MG63 (cell line): ENCODE data around the gene PRKAG2. TPM values are rescaled to one million over a fixed set of nuclear protein-coding genes. Genes with fewer than 3 reads are reported as not detected.

Experiments
- DNase-seq: peaks from one replicate; pipeline ENCODE4 v3.0.0-alpha.2; 2020
- H3K27me3 ChIP-seq: fragments of 250-450 bp; sonication (Bioruptor Pico); 2 replicates; pipeline ENCODE4 v1.5.1; 2020; ENCODE audit warnings: mild to moderate bottlenecking, moderate library complexity
- H3K36me3 ChIP-seq: fragments of 250-450 bp; sonication (Bioruptor Pico); 2 replicates; pipeline ENCODE4 v1.5.1; 2020; ENCODE audit warnings: mild to moderate bottlenecking, moderate library complexity
- H3K4me3 ChIP-seq: fragments of 250-450 bp; sonication (Bioruptor Pico); 2 replicates; pipeline ENCODE4 v1.5.1; 2020; ENCODE audit warnings: mild to moderate bottlenecking, moderate library complexity
- H3K9me3 ChIP-seq: fragments of 250-450 bp; sonication (Bioruptor Pico); 2 replicates; pipeline ENCODE4 v1.5.1; 2020; ENCODE audit warnings: mild to moderate bottlenecking, moderate library complexity
- total RNA-seq: library from RNA; depleted of rRNA; stranded (reverse); fragments of >200 nt; shearing (Covaris generic); gene quantifications from 2 replicates; pipeline ENCODE4 v1.2.3, GENCODE V29; 2014; ENCODE audit warnings: low replicate concordance; rRNA removed

Gene PRKAG2
- total RNA-seq, 1 experiment from 2014 or later: 15.2 TPM

DNA sequence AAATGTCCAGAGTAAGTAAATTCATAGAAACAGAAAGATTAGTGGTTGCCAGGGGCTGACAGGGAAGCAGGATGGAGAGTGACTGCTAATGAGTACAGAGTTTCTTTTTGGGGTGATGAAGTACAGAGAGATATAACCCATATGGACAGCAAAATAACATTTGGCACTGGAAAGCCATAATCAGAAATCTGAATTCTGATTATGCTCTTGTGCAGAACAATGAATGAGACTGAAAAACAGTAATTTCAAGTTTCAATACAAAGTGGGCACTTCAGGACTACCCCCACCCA is 361.7 kb downstream of the PRKAG2 start:
- no peaks in the 10 kb centered on the region for H3K27me3 ChIP-seq
- no peak for DNase-seq
- no peaks in the 10 kb centered on the region; the same call in 1 of the 2 replicates for H3K36me3 ChIP-seq
- H3K4me3 ChIP-seq: no peak overlapping the region
- H3K9me3 ChIP-seq: no peaks in the 10 kb centered on the region

DNA sequence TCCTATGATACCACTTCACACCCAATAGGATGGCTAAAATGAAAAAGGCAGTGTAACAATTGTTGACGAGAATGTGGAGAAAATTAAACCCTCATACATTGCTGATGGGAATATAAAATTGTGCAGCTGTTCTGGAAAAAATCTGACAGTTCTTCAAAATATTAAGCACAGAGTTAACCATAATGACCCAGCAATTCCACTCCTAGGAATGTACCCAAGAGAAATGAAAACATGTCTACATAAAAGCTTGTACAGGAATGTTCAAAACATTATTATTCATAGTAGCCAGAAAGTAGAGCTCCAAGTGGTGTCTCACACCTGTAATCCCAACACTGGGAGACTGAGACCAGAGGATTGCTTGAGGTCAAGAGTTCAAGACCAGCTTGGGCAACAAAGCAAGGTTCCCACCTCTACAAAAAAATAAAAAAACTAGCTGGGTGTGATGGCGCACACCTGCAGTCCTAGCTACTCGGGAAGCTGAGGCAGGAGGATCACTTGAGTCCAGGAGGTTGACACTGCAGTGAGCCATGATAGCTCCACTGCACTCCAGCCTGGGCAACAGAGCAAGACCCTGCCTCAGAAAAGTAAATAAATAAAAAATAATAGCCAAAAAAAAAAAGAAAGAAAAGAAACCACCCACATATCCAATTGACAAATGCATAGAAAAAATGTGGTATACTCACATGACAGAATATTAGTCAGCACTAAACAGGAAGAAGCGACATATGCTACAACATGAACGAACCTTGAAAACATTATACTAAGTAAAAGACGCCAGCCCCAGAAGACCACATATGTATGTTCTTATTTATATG is 362.2 kb downstream of the PRKAG2 start:
- Histone ChIP-seq H3K4me3 (no peak overlapping the region), H3K9me3 (no peaks in the 10 kb centered on the region), H3K27me3 (no peaks in the 10 kb centered on the region), H3K36me3 (no peaks in the 10 kb centered on the region; the same call in 1 of the 2 replicates)
- DNase-seq: no peak

DNA sequence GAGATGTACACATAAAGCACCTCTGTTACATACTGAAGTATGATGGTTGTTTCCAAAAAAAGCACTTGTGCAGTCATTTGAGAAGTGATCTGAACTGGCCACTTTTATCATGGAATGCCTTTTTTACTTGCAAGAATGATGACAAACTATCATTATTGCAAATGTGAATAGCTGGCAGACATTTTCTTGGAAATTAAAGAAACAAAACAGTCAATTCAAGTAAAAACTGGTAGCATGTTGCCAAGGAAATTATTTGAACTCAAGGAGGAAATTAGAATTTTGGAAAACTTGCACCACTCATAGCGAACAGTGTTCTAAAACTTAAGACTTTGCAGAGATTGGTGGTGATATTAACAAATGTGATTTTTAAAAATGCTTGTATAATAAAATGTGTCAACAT is 363.8 kb downstream of the PRKAG2 start:
- no peaks in the 10 kb centered on the region for H3K9me3 ChIP-seq
- DNase-seq: no peak
- no peaks in the 10 kb centered on the region; the same call in 1 of the 2 replicates for H3K36me3 ChIP-seq
- no peak overlapping the region for H3K4me3 ChIP-seq
- no peaks in the 10 kb centered on the region for H3K27me3 ChIP-seq

DNA sequence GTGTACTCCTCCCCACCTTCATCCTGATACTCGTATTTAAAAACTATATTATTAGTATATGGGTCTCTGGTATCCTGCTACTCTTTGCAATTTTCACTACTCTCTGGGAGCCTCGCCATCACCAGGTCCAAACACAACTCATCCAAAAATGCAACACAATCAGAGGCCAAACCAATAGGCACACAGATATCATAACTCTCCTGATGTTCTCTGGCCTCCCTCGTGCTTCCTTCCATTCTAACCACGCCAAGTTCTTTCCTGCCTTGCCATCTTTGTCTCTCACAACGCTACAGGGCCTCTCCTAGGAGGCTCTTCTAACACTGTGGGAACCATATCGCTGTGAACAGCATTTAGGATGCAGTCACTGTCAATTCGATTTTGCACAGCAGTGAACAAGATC is 364.6 kb downstream of the PRKAG2 start:
- H3K36me3 ChIP-seq: no peaks in the 10 kb centered on the region; the same call in 1 of the 2 replicates
- no peaks in the 10 kb centered on the region for H3K9me3 ChIP-seq
- no peaks in the 10 kb centered on the region for H3K27me3 ChIP-seq
- H3K4me3 ChIP-seq: no peak overlapping the region
- no peak for DNase-seq

DNA sequence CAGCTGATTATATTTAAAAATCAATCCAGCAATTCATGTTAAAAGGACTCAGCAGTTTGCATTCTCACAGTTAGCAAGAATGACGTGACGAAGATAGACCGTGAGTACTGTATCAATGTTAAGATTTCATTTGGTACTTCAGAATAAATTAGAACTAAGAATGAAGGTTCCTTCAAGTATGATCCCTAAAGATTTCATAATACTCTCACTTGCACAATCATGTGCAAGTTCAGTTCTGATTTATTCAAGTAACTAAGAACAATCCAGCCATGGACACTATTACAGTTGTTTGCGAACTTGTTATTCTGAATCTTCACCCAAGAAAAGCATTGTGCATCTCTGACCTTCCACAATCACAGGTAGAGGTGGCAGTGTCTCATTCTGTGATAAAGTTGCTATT is 365.0 kb downstream of the PRKAG2 start:
- H3K4me3 ChIP-seq: no peak overlapping the region
- no peaks in the 10 kb centered on the region; the same call in 1 of the 2 replicates for H3K36me3 ChIP-seq
- no peaks in the 10 kb centered on the region for H3K9me3 ChIP-seq
- DNase-seq: no peak
- no peaks in the 10 kb centered on the region for H3K27me3 ChIP-seq

DNA sequence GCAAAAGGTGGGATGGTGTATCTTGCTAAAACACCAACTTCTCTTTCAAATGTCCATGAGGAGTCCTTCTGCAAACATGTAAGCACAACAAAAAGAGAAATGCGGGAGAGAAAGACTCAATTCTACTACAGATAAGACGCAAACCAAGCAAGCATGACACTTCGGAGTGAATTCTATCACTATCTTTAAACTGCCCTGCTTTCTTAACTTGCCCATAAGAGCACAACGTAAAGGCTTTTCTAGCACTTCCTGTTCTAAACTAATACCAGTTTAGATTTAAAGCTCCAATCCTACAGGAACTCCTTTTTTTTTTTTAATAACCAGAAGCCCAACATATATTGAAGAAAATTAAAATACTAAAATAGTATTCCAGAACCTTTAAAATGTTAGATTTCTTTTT is 365.6 kb downstream of the PRKAG2 start:
- no peaks in the 10 kb centered on the region for H3K9me3 ChIP-seq
- no peaks in the 10 kb centered on the region for H3K27me3 ChIP-seq
- H3K36me3 ChIP-seq: no peaks in the 10 kb centered on the region; the same call in 1 of the 2 replicates

DNA sequence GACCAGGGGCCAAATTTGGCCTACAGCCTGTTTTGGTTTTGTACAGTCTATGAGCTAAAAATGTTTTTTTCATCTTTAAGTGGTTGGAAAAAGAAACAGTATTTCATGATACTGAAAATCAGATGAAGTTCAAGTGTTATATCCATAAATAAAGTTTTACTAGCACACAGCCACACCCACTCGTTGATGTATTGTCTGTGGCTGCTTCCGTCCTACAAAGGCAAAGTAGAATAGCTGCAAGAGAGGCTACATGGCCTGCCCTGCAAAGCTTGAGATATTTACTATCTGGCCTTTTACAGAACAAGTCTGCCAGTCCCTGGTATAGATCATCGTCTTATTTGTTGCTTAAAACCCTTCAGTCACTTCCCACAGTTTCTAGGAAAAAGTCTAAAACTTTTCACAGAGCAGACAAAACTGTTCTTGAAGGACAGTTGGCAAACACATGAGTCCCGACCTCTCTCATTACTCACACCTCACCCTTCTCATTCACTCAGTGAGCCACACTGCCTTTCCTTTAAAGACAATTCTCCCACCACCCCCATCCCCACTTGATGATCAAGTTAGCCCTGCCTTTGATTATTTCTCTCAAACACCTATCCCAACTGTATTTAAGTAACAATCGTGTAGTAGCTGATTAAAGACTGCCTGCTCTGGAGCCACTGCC is 367.1 kb downstream of the PRKAG2 start:
- Histone ChIP-seq H3K4me3 (no peak overlapping the region), H3K36me3 (no peaks in the 10 kb centered on the region; the same call in 1 of the 2 replicates), H3K9me3 (no peaks in the 10 kb centered on the region)

More for the DNA sequence above, 365.6 kb downstream of the PRKAG2 start:
- H3K4me3 ChIP-seq: no peak overlapping the region
- DNase-seq: no peak

DNA sequence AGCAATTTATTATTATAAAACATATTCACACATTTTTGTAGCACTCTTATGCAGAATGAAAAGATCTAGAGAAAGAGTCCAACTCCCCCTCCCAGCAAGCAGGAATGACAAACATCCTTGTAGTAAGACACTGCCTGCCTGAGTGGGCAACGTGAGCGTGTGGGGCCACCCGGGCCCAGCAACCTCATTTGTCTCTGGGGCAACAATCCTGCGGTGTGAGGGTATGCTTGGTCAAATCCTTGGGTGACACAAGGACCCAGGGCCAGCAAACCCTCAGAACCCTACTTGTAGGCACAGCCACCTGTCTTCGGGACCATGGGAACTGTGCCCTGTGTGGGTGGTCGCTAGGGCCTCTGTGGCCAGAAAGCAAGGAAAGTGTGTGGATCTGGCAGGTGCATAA is 367.9 kb downstream of the PRKAG2 start:
- no peak for DNase-seq
- Histone ChIP-seq H3K4me3 (no peak overlapping the region), H3K9me3 (no peaks in the 10 kb centered on the region), H3K36me3 (no peaks in the 10 kb centered on the region; the same call in 1 of the 2 replicates), H3K27me3 (no peaks in the 10 kb centered on the region)

More for the DNA sequence above, 367.1 kb downstream of the PRKAG2 start:
- no peaks in the 10 kb centered on the region for H3K27me3 ChIP-seq
- no peak for DNase-seq

DNA sequence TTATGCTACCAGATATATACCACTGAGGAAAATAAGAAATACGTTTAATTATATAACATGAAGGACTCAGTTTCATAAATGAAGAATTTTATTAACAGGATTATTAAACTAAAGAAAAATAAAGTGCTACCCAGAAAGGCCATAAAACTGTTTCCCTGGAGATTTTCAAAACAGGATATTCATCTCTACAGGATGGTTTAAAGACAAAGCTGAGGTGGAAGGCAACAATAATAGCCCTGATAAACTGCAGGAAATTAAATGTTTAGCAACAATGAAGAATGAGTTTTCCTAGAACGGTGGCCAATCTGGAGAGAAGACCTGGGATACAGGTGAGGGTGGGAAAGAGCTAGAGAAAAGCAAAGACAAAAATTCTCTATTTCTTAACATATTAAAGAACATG is 369.1 kb downstream of the PRKAG2 start:
- no peak for DNase-seq
- Histone ChIP-seq H3K36me3 (no peaks in the 10 kb centered on the region), H3K4me3 (no peak overlapping the region)

DNA sequence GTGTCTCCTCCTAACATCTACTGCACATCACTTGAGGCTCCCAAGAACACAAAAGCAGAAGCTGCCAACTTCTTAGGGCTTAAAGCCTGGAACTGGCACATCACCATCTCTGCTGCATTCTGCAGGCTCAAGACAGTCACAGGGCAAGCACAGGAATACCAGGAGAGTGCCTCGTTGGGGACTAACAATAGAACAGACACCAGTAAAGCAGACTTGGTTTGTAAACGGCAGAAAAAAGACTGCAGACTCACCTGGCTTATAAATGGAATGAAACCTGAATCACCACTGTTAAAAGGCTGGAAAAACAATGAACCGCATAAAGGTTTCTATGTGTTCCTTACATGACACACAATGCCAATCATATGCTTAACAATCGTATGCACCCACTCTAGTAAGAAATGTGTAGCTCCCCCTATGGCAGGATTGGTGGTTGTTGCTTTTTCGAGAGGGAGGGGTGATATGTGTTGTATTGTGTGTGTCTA is 370.0 kb downstream of the PRKAG2 start:
- DNase-seq: no peak
- Histone ChIP-seq H3K36me3 (no peaks in the 10 kb centered on the region), H3K27me3 (no peaks in the 10 kb centered on the region), H3K9me3 (no peaks in the 10 kb centered on the region), H3K4me3 (no peak overlapping the region)

More for the DNA sequence above, 369.1 kb downstream of the PRKAG2 start:
- Histone ChIP-seq H3K27me3 (no peaks in the 10 kb centered on the region), H3K9me3 (no peaks in the 10 kb centered on the region)

Other genes starting within 250 kb of the PRKAG2 start
- not detected in 2 replicates for gene GALNTL5, start 79.3 kb upstream of the PRKAG2 start, total RNA-seq
- 16.6 and 16.7 TPM in 2 replicates for gene GALNT11, start 148.6 kb upstream of the PRKAG2 start, total RNA-seq